Stomach (tissue), 4 donors: Measurements from ENCODE around the gene DPF3.

Experiments
- CTCF ChIP-seq, 7 experiments: fragments of 450-650 bp in 4 of 7; fragments of 200-600 bp in 3 of 7; sonication (generic) in 3 of 7; IDR thresholded peaks; one replicate each; pipeline ENCODE4 v1.5.1; 2016 to 2019; ENCODE audit warnings: antibody characterized with exemption in 7 of 7, control low read depth in 2 of 7, mild to moderate bottlenecking in 1 of 7
- EP300 ChIP-seq: sonication (generic); formaldehyde crosslinking; IDR thresholded peaks from one replicate; pipeline ENCODE4 v1.6.1; 2017; ENCODE audit warnings: antibody characterized with exemption
- POLR2A ChIP-seq, 4 donors: fragments of 450-650 bp; IDR thresholded peaks; one replicate each; pipeline ENCODE4 v1.6.1; 2016; ENCODE audit warnings: antibody characterized with exemption in 4 of 4, control low read depth in 2 of 4, mild to moderate bottlenecking in 1 of 4, moderate library complexity in 1 of 4

GRCh38 chr14:72747652-72748051, 146.2 kb downstream of the DPF3 start:
- TF ChIP-seq CTCF (IDR thresholded peaks at IDR 0.05) (no peak), POLR2A (IDR thresholded peaks at IDR 0.05) (no peak), EP300 (no peak)
